NCI-H2196 (cell line): ENCODE measurements around the gene ABHD5.

Experiments
- DNase-seq: peaks from one replicate; lab custom pipeline; 2025; ENCODE audit not compliant: unreplicated experiment; lab: John Stamatoyannopoulos, UW

Gene ABHD5

GRCh38 chr3:43709022-43709421 is 18.3 kb downstream of the ABHD5 start:
- DNase-seq = no peak

- DNase-seq = no peak
These were observed 19.9 kb downstream of the ABHD5 start for GRCh38 chr3:43710607-43711006.

- DNase-seq = no peak
These were observed 27.6 kb downstream of the ABHD5 start for GRCh38 chr3:43718296-43718695.

DNA sequence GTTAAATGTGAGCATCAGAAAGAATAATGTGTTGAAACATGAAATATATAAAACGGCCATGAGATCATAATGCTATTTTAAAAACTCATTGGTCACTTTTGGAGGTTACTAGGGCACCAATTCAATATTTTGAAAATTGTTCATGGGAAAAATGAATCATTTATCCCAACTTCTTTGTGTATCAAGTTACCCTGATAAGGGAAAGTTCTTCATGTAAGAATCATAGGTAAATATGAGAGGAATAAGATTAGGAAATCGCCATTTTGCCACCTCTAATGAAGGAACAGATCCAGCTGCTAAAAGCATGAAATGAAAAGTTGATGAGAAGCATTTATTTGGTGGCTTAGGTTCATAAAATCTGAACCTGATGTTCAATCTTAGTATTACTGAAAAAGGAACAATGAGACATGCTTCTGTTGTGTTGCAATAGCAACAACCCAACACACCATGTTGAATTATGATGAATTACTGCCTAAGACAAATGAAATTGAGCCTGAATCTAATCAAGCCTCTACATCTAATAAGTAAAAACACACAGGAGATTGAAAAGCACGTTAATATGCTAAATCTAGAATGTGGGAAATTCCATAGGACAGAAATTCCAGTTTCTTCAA is 32.5 kb downstream of the ABHD5 start:
- no peak for DNase-seq

GRCh38 chr3:43726521-43726920 is 35.8 kb downstream of the ABHD5 start:
- DNase-seq = no peak

GRCh38 chr3:43727930-43728329 is 37.2 kb downstream of the ABHD5 start:
- peak; percentile 0 for DNase-seq

DNA sequence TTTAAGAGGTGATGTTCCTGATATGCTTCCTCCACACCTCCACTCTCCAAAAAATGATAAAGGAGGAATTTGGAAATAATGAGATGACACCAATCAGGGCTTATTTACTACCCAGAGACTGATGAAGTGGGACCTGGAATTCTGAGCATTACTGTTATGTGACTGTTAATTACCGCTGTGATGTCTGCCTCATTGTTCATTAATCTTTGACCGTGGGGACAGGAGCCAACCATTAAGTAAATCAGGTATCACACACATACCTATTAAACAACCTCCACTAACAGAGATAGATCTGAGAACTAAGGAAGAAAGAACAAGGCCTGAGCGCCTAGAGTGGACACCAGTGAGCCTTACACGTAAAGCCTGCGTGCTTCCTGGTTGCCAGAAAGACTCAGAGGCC is 37.7 kb downstream of the ABHD5 start:
- DNase-seq = no peak

GRCh38 chr3:43728947-43729346 is 38.2 kb downstream of the ABHD5 start:
- no peak for DNase-seq

GRCh38 chr3:43729707-43730414 is 39.1 kb downstream of the ABHD5 start:
- DNase-seq = peak; percentile 1

DNA sequence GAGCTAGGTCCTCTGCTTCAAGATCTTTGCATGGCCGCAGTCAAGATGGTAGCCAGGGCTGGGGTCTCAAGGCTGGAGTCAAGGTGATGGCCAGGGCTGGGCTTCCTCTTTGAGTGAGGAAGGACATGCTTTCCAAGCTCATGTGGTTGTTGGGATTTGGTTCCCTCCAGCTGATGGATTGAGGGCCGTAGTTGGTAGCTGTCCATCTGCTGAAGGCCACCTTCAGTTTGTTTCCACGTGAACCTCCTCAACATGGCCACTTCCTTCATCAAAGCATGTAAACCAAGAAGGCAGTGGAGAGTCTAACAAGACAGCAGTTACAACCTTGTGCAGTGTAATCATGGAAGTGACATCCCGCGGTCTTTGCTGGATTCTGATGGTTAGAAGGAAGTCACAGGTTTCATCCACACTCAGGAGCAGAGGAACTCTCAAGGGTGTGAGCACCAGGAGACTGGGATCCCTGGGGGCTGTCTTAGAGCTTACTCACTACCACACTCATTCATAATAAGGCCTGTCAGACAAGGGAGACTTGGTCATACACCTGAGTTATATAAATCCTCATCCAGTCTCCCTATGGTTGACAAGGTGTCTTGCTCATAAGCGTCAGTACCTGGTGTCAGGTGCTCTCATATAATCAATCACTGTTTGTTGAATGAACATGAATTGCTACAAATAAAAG is 42.1 kb downstream of the ABHD5 start:
- no peak for DNase-seq

DNA sequence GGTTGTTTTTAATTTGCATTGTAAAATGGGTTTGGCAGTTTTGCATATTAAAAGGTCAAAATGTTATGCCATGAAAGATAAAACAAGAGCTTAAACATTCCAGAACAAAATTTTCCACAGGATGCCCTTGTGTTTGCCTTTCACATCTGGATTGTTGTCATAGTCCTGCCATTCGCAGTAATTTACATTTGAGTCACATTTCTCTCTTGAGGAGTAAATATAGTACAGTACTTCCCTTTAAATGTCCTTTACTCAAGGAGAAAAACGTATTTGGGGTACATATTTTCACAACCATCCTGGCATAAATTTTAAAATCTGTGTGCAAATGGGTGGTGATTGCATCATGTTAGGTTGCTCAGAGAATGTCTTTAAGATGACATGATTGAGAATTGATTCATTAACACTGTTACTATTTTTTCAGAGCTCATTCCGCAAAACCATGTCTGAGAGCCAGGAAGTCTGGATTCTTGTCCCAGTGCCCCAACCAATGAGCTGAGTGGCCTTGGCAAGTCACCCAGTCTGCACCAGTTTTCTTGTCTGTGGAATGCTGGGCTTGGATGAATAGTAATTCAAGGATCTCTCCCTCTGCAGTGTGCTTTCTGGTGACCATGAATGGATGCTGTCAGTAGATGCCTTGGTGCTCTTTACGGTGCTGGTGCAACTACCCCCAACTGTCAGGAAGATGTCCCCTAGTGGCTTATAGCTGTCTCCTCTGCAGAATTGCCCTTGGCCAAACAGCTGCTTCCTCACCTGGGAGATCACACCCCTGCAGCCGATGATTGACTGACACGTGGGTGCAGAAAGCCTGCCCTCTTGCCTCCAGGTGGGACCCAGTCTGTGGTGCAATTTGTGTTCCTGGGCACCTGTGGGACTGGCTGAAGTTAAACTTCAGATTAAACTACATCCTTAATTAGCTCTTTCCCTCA is 43.0 kb downstream of the ABHD5 start:
- DNase-seq = no peak

- no peak for DNase-seq
These were observed 43.9 kb downstream of the ABHD5 start for GRCh38 chr3:43734685-43735084.

GRCh38 chr3:43735618-43736017 is 44.9 kb downstream of the ABHD5 start:
- DNase-seq = no peak

DNA sequence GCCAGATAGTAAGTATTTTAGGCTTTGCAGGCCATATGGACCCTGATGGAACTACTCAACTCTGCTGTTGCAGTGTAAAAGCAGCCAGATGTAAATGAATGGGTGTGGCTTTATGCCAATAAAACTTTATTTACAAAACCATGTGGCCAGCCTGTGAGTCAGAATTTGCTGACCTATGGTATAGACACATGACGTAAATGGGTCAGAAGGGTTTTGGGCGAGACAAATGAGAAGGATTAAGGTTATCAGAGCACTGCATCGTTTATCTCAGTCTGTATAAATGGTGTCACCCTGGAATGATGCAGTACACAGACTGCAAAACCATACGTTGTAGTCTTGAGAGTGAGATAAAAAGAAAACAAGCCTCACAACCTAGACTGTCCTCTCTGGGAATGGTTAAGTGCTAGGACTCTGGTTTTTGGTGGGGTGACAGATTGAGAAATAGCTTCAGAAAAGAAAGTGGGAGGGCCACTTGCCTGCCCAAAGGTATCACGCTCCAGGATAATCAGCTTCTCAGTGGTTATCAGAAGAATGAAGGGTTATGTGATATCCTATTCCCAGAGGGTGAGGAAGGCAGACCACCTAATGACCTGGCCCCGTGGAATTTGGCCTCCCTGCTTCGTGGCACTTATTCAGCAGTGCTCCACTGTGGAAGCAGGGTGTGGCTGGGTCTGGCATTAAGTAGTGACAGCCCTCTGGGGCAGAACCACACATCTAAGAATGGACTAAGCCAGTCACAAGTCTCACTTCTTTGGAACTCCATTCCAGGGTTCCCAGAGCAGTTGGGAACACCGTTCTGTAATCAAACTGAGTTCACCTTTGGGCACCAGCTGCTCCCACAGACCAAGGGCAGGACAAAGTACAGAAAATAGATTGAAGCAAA is 46.1 kb downstream of the ABHD5 start:
- DNase-seq = no peak

GRCh38 chr3:43738305-43738704 is 47.6 kb downstream of the ABHD5 start:
- DNase-seq = no peak

DNA sequence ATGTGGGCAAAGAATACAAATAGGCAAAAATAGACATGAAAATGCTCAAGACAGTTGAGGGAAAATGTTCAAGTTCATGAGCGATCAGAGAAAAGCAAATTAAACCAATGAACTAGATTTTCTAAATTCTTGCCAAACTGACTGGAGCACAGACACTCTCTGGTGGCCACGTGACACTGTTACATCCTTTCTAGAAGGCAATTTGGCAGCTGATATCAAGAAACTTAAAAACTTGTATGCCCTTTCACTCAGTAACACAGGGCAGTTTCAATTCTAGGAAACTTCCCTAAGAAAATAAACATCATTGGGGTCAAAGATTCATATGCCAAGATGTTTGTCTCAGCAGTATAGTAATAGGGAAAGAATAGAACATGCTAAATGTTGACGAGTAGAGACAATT is 52.2 kb downstream of the ABHD5 start:
- DNase-seq = no peak

DNA sequence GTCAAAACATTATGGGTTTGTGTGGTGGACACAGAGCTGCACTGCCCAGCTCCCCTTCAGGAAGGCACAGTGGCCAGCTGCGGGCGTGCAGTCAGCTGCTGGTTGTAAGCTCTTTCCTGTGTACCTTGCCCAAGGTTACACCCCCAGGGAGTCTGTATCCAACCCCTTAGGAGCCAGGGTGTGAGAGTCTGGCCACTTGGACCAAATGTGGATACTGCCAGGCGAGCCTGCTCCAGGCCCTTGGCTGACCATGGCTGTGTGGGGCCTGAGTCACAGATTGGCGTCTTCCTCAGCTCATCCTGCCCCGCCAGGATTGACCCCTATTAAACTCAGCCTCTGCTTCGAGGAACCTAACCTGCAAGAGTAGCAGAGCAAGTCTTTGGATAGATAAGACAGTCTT is 56.9 kb downstream of the ABHD5 start:
- DNase-seq = no peak

- DNase-seq = no peak
These were observed 57.4 kb downstream of the ABHD5 start for GRCh38 chr3:43748179-43748578.

DNA sequence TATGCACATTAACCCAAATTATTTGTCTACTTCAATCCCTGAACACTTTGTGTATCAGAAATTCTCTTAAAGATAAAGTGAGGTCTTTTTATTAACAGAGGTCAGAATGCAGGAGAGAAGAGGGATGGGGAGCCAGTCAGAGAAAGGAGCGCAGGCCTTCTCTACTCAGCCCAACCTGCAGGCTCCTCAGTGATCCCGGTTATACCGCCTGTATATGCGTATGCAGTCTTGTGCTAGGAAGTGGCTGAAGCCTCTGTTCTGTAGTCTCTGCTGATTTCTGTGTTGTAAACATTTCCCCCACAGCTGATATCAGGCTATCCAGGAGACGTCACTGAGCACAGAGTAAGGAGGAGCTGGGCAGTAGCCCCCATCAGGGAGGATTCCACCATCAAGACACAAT is 57.9 kb downstream of the ABHD5 start:
- no peak for DNase-seq

- DNase-seq = no peak
These were observed 62.2 kb downstream of the ABHD5 start for GRCh38 chr3:43752905-43753304.
